Mesothelial cell of epicardium (in vitro differentiated cells): ENCODE data around the gene EML6. TPM values are rescaled to one million over a fixed set of nuclear protein-coding genes. Genes with fewer than 3 reads are reported as not detected.

ENCODE experiments used
- DNase-seq, 2 experiments: peaks; one replicate each; pipeline ENCODE4 v3.0.0; 2021; ENCODE audit warnings: low spot score in 2 of 2; ENCODE audit not compliant: unreplicated experiment in 2 of 2
- H3K27ac Mint-ChIP-seq: 2 replicates; pipeline ENCODE4 v1.8.0; 2021; ENCODE audit warnings: mixed read lengths
- H3K27me3 Mint-ChIP-seq: 2 replicates; pipeline ENCODE4 v1.8.0; 2021; ENCODE audit warnings: low read depth, mixed read lengths
- H3K36me3 Mint-ChIP-seq: 2 replicates; pipeline ENCODE4 v1.8.0; 2021; ENCODE audit warnings: mixed read lengths
- H3K4me1 Mint-ChIP-seq: 2 replicates; pipeline ENCODE4 v1.8.0; 2021; ENCODE audit warnings: mixed read lengths
- H3K4me3 Mint-ChIP-seq: 2 replicates; pipeline ENCODE4 v1.8.0; 2021; ENCODE audit warnings: mild to moderate bottlenecking, moderate library complexity, mixed read lengths
- H3K9me3 Mint-ChIP-seq: 2 replicates; pipeline ENCODE4 v1.8.0; 2021; ENCODE audit warnings: mixed read lengths
- total RNA-seq: library from RNA; stranded (reverse); gene quantifications from 3 replicates; pipeline ENCODE4 v1.2.1, GENCODE V29; 2021
- TF ChIP-seq, protein P1 (sequence below): fragments of 200-600 bp; sonication (generic); IDR thresholded peaks from one replicate; pipeline ENCODE4 v1.5.0; 2021; ENCODE audit warnings: antibody characterized with exemption; ENCODE audit not compliant: unreplicated experiment

Gene EML6
- total RNA-seq, 1 donor from 2014 or later, result 2.3 TPM

- H3K4me3 Mint-ChIP-seq, result no peak overlapping the region
- H3K27me3 Mint-ChIP-seq, result no peaks in the 10 kb centered on the region
- peaks cover 3% of the 10 kb centered on the region for H3K4me1 Mint-ChIP-seq
- peaks cover 26% of the 10 kb centered on the region for H3K9me3 Mint-ChIP-seq
- TF ChIP-seq, protein P1, sequence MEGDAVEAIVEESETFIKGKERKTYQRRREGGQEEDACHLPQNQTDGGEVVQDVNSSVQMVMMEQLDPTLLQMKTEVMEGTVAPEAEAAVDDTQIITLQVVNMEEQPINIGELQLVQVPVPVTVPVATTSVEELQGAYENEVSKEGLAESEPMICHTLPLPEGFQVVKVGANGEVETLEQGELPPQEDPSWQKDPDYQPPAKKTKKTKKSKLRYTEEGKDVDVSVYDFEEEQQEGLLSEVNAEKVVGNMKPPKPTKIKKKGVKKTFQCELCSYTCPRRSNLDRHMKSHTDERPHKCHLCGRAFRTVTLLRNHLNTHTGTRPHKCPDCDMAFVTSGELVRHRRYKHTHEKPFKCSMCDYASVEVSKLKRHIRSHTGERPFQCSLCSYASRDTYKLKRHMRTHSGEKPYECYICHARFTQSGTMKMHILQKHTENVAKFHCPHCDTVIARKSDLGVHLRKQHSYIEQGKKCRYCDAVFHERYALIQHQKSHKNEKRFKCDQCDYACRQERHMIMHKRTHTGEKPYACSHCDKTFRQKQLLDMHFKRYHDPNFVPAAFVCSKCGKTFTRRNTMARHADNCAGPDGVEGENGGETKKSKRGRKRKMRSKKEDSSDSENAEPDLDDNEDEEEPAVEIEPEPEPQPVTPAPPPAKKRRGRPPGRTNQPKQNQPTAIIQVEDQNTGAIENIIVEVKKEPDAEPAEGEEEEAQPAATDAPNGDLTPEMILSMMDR, result no peak
- DNase-seq, result no peak
- H3K36me3 Mint-ChIP-seq, result peaks cover 5% of the 10 kb centered on the region
- H3K27ac Mint-ChIP-seq, result no peak overlapping the region
Observed at GRCh38 chr2:54772110-54772509, 48.6 kb downstream of the EML6 start.

DNA sequence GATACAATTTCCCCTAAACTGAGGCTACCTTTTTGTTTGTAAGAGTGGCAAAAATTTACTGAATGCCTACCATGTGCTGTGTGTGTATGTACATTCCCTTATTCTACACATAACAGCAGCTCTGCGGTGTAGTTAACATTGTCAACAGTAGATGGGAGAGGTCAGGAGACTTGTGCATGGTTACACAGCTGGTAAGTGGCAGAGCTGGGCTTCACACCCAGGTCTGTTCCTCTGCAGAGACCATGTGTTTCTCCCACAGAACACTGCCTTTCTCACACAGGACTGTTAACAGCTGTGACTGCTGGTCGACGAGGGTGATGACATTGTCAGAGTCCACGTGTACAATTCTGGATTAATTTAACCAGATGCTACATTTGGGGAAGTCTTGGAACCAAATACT lies 49.1 kb downstream of the EML6 start:
- no peak for DNase-seq
- H3K36me3 Mint-ChIP-seq, result peaks cover 5% of the 10 kb centered on the region
- no peak overlapping the region for H3K4me3 Mint-ChIP-seq
- TF ChIP-seq, protein P1, result no peak
- no peak overlapping the region for H3K27ac Mint-ChIP-seq
- H3K27me3 Mint-ChIP-seq, result no peaks in the 10 kb centered on the region
- H3K9me3 Mint-ChIP-seq, result peaks cover 31% of the 10 kb centered on the region
- H3K4me1 Mint-ChIP-seq, result peaks cover 3% of the 10 kb centered on the region

- no peak for DNase-seq
- TF ChIP-seq, protein P1, result no peak
- no peaks in the 10 kb centered on the region for H3K27me3 Mint-ChIP-seq
- H3K36me3 Mint-ChIP-seq, result peaks cover 5% of the 10 kb centered on the region
- no peak overlapping the region for H3K27ac Mint-ChIP-seq
- peaks cover 31% of the 10 kb centered on the region for H3K9me3 Mint-ChIP-seq
- H3K4me1 Mint-ChIP-seq, result peaks cover 7% of the 10 kb centered on the region
- no peak overlapping the region for H3K4me3 Mint-ChIP-seq
Observed at GRCh38 chr2:54773233-54773632, 49.8 kb downstream of the EML6 start.

DNA sequence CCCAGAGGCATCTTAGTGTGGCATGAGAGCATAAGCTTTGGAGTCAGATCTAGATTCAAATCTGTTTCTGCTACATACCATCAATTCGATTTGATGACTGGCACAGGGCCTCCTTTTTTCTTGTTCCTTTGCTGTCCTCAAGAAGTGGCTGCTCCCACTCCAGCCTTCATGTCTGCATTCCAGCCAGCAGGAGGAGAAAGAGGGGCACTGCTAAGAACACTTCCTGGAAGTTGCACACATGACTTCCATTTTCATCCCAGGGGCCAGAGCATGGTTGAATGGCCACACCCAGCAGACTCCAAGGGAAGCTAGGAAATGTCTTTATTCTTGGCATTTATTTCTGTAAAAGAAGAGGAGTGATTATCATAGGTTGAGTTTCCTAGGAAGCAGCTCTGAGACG lies 50.4 kb downstream of the EML6 start:
- peaks cover 5% of the 10 kb centered on the region for H3K36me3 Mint-ChIP-seq
- H3K27ac Mint-ChIP-seq, result no peak overlapping the region
- TF ChIP-seq, protein P1, result no peak
- no peaks in the 10 kb centered on the region for H3K27me3 Mint-ChIP-seq
- peaks cover 8% of the 10 kb centered on the region for H3K4me1 Mint-ChIP-seq
- no peak for DNase-seq
- peaks cover 31% of the 10 kb centered on the region for H3K9me3 Mint-ChIP-seq
- H3K4me3 Mint-ChIP-seq, result no peak overlapping the region

DNA sequence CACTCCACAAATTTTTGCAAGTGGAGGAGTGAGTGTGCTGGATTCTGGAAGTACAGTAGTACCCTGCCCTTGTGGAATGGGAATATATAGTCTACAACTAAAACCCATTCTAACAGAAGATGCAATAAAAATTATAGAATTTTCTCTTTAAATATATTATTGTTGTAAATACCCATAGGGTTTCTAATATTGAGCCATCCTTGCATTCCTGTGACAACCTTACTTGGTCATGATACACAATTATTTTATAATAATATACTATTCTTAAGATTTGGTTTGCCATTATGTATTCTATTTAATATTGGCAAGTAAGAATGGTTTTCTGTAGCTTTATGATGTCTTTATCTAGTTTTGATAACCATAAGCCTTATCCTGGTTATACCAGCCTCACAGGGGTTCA lies 52.2 kb downstream of the EML6 start:
- Mint-ChIP-seq H3K27ac (no peak overlapping the region), H3K4me3 (no peak overlapping the region), H3K36me3 (peaks cover 5% of the 10 kb centered on the region), H3K27me3 (no peaks in the 10 kb centered on the region), H3K4me1 (peaks cover 8% of the 10 kb centered on the region), H3K9me3 (peaks cover 31% of the 10 kb centered on the region)
- no peak for DNase-seq
- TF ChIP-seq, protein P1, result no peak

- H3K4me1 Mint-ChIP-seq, result peaks cover 6% of the 10 kb centered on the region
- H3K27me3 Mint-ChIP-seq, result peaks cover 1% of the 10 kb centered on the region
- H3K27ac Mint-ChIP-seq, result no peak overlapping the region
- H3K4me3 Mint-ChIP-seq, result no peak overlapping the region
- no peak for DNase-seq
- TF ChIP-seq, protein P1, result no peak
- peaks cover 5% of the 10 kb centered on the region for H3K36me3 Mint-ChIP-seq
- peaks cover 31% of the 10 kb centered on the region for H3K9me3 Mint-ChIP-seq
Observed at GRCh38 chr2:54776494-54776893, 53.0 kb downstream of the EML6 start.
